Activated naive CD4-positive, alpha-beta T cell treated with anti-CD3 and anti-CD28 coated beads, Interleukin-2, amount 50 U/mL, for 24 hours (primary cell): Measurements from ENCODE around the gene OVAAL.

Experiments used
- H3K27ac Mint-ChIP-seq: one replicate; pipeline ENCODE4 v1.8.0; 2021; ENCODE audit warnings: mild to moderate bottlenecking, mixed read lengths
- H3K27me3 Mint-ChIP-seq: one replicate; pipeline ENCODE4 v1.8.0; 2021; ENCODE audit warnings: mixed read lengths
- H3K36me3 Mint-ChIP-seq: one replicate; pipeline ENCODE4 v1.8.0; 2021; ENCODE audit warnings: mixed read lengths
- H3K4me1 Mint-ChIP-seq: one replicate; pipeline ENCODE4 v1.8.0; 2021; ENCODE audit warnings: mixed read lengths
- H3K4me3 Mint-ChIP-seq: one replicate; pipeline ENCODE4 v1.8.0; 2021; ENCODE audit warnings: mild to moderate bottlenecking, mixed read lengths
- H3K9me3 Mint-ChIP-seq: one replicate; pipeline ENCODE4 v1.8.0; 2021; ENCODE audit warnings: mixed read lengths

The OVAAL gene

GRCh38 chr1:180577361-180577760 is 18.6 kb downstream of the OVAAL start:
- Mint-ChIP-seq H3K9me3 (no peaks in the 10 kb centered on the region), H3K4me1 (peaks cover 11% of the 10 kb centered on the region), H3K4me3 (no peak overlapping the region), H3K27me3 (no peaks in the 10 kb centered on the region), H3K36me3 (no peaks in the 10 kb centered on the region), H3K27ac (no peak overlapping the region)

GRCh38 chr1:180579961-180580611 is 21.3 kb downstream of the OVAAL start:
- Mint-ChIP-seq H3K27me3 (peaks cover 2% of the 10 kb centered on the region), H3K4me1 (peaks cover 4% of the 10 kb centered on the region), H3K4me3 (no peak overlapping the region), H3K36me3 (no peaks in the 10 kb centered on the region), H3K27ac (no peak overlapping the region), H3K9me3 (no peaks in the 10 kb centered on the region)

- Mint-ChIP-seq H3K9me3 (no peaks in the 10 kb centered on the region), H3K4me1 (peaks cover 17% of the 10 kb centered on the region), H3K4me3 (no peak overlapping the region), H3K36me3 (no peaks in the 10 kb centered on the region), H3K27me3 (peaks cover 5% of the 10 kb centered on the region), H3K27ac (peak overlapping the region; percentile 80)
Measured at GRCh38 chr1:180581635-180582039, 22.9 kb downstream of the OVAAL start.

- peaks cover 7% of the 10 kb centered on the region for H3K27me3 Mint-ChIP-seq
- H3K4me1 Mint-ChIP-seq, result peaks cover 19% of the 10 kb centered on the region
- no peaks in the 10 kb centered on the region for H3K9me3 Mint-ChIP-seq
- peaks cover 2% of the 10 kb centered on the region for H3K36me3 Mint-ChIP-seq
- no peak overlapping the region for H3K4me3 Mint-ChIP-seq
- peak overlapping the region; percentile 91 for H3K27ac Mint-ChIP-seq
Measured at GRCh38 chr1:180584869-180585268, 26.1 kb downstream of the OVAAL start.

GRCh38 chr1:180585994-180586359 is 27.2 kb downstream of the OVAAL start:
- H3K27me3 Mint-ChIP-seq, result peaks cover 7% of the 10 kb centered on the region
- H3K9me3 Mint-ChIP-seq, result no peaks in the 10 kb centered on the region
- peaks cover 19% of the 10 kb centered on the region for H3K4me1 Mint-ChIP-seq
- no peak overlapping the region for H3K4me3 Mint-ChIP-seq
- H3K36me3 Mint-ChIP-seq, result peaks cover 2% of the 10 kb centered on the region
- H3K27ac Mint-ChIP-seq, result peak overlapping the region; percentile 91

- H3K27ac Mint-ChIP-seq, result peak overlapping the region; percentile 68
- H3K27me3 Mint-ChIP-seq, result peaks cover 7% of the 10 kb centered on the region
- H3K4me1 Mint-ChIP-seq, result peaks cover 19% of the 10 kb centered on the region
- no peak overlapping the region for H3K4me3 Mint-ChIP-seq
- peaks cover 2% of the 10 kb centered on the region for H3K36me3 Mint-ChIP-seq
- H3K9me3 Mint-ChIP-seq, result no peaks in the 10 kb centered on the region
Measured at GRCh38 chr1:180586671-180587155, 27.9 kb downstream of the OVAAL start.

- H3K27me3 Mint-ChIP-seq, result peaks cover 7% of the 10 kb centered on the region
- no peak overlapping the region for H3K4me3 Mint-ChIP-seq
- H3K36me3 Mint-ChIP-seq, result peaks cover 2% of the 10 kb centered on the region
- H3K9me3 Mint-ChIP-seq, result no peaks in the 10 kb centered on the region
- peaks cover 19% of the 10 kb centered on the region for H3K4me1 Mint-ChIP-seq
- H3K27ac Mint-ChIP-seq, result no peak overlapping the region
Measured at GRCh38 chr1:180588121-180588520, 29.4 kb downstream of the OVAAL start.

- no peaks in the 10 kb centered on the region for H3K9me3 Mint-ChIP-seq
- peaks cover 7% of the 10 kb centered on the region for H3K4me1 Mint-ChIP-seq
- H3K4me3 Mint-ChIP-seq, result no peak overlapping the region
- peaks cover 5% of the 10 kb centered on the region for H3K27me3 Mint-ChIP-seq
- H3K27ac Mint-ChIP-seq, result no peak overlapping the region
- peaks cover 2% of the 10 kb centered on the region for H3K36me3 Mint-ChIP-seq
Measured at GRCh38 chr1:180590889-180591288, 32.1 kb downstream of the OVAAL start.

GRCh38 chr1:180593382-180593781 is 34.6 kb downstream of the OVAAL start:
- Mint-ChIP-seq H3K4me1 (no peaks in the 10 kb centered on the region), H3K36me3 (peaks cover 2% of the 10 kb centered on the region), H3K27ac (no peak overlapping the region), H3K9me3 (no peaks in the 10 kb centered on the region), H3K4me3 (no peak overlapping the region), H3K27me3 (peaks cover 1% of the 10 kb centered on the region)

GRCh38 chr1:180594723-180595122 is 36.0 kb downstream of the OVAAL start:
- H3K9me3 Mint-ChIP-seq, result no peaks in the 10 kb centered on the region
- H3K4me1 Mint-ChIP-seq, result no peaks in the 10 kb centered on the region
- peaks cover 1% of the 10 kb centered on the region for H3K36me3 Mint-ChIP-seq
- H3K4me3 Mint-ChIP-seq, result no peak overlapping the region
- H3K27me3 Mint-ChIP-seq, result peaks cover 1% of the 10 kb centered on the region
- no peak overlapping the region for H3K27ac Mint-ChIP-seq

GRCh38 chr1:180595966-180596365 is 37.2 kb downstream of the OVAAL start:
- Mint-ChIP-seq H3K27me3 (peaks cover 1% of the 10 kb centered on the region), H3K36me3 (no peaks in the 10 kb centered on the region), H3K27ac (no peak overlapping the region), H3K4me3 (no peak overlapping the region), H3K4me1 (no peaks in the 10 kb centered on the region), H3K9me3 (no peaks in the 10 kb centered on the region)

- Mint-ChIP-seq H3K27ac (no peak overlapping the region), H3K9me3 (no peaks in the 10 kb centered on the region), H3K4me3 (no peak overlapping the region), H3K36me3 (no peaks in the 10 kb centered on the region), H3K4me1 (no peaks in the 10 kb centered on the region), H3K27me3 (peaks cover 1% of the 10 kb centered on the region)
Measured at GRCh38 chr1:180597520-180597919, 38.8 kb downstream of the OVAAL start.

GRCh38 chr1:180598333-180598974 is 39.7 kb downstream of the OVAAL start:
- Mint-ChIP-seq H3K4me3 (no peak overlapping the region), H3K27ac (no peak overlapping the region), H3K4me1 (no peaks in the 10 kb centered on the region), H3K9me3 (no peaks in the 10 kb centered on the region), H3K36me3 (no peaks in the 10 kb centered on the region), H3K27me3 (peaks cover 1% of the 10 kb centered on the region)

GRCh38 chr1:180600343-180600742 is 41.6 kb downstream of the OVAAL start:
- Mint-ChIP-seq H3K9me3 (no peaks in the 10 kb centered on the region), H3K36me3 (no peaks in the 10 kb centered on the region), H3K4me3 (no peak overlapping the region), H3K27ac (no peak overlapping the region), H3K27me3 (peaks cover 3% of the 10 kb centered on the region), H3K4me1 (no peaks in the 10 kb centered on the region)

- Mint-ChIP-seq H3K27ac (peak overlapping the region; percentile 9), H3K4me3 (no peak overlapping the region), H3K27me3 (peaks cover 3% of the 10 kb centered on the region), H3K36me3 (no peaks in the 10 kb centered on the region), H3K4me1 (no peaks in the 10 kb centered on the region), H3K9me3 (no peaks in the 10 kb centered on the region)
Measured at GRCh38 chr1:180601512-180601911, 42.7 kb downstream of the OVAAL start.

GRCh38 chr1:180603223-180603849 is 44.6 kb downstream of the OVAAL start:
- H3K27me3 Mint-ChIP-seq, result peaks cover 2% of the 10 kb centered on the region
- H3K9me3 Mint-ChIP-seq, result no peaks in the 10 kb centered on the region
- no peaks in the 10 kb centered on the region for H3K36me3 Mint-ChIP-seq
- no peak overlapping the region for H3K4me3 Mint-ChIP-seq
- no peaks in the 10 kb centered on the region for H3K4me1 Mint-ChIP-seq
- no peak overlapping the region for H3K27ac Mint-ChIP-seq
